Ishikawa (cell line): ENCODE data around the gene PLXNC1.

Experiments
- CREB1 ChIP-seq: IDR thresholded peaks from 2 replicates; pipeline ENCODE4 v1.6.1; 2012; ENCODE audit warnings: low read depth
- EP300 ChIP-seq: IDR thresholded peaks from 2 replicates; pipeline ENCODE4 v1.6.1; 2012; ENCODE audit warnings: borderline replicate concordance
- NFIC ChIP-seq: IDR thresholded peaks from 2 replicates; pipeline ENCODE4 v1.6.1; 2012
- TAF1 ChIP-seq: IDR thresholded peaks from 2 replicates; pipeline ENCODE4 v1.6.1; 2012; ENCODE audit warnings: low read depth, mild to moderate bottlenecking
- TCF12 ChIP-seq: IDR thresholded peaks from 2 replicates; pipeline ENCODE4 v1.6.1; 2012; ENCODE audit warnings: low read depth

DNA sequence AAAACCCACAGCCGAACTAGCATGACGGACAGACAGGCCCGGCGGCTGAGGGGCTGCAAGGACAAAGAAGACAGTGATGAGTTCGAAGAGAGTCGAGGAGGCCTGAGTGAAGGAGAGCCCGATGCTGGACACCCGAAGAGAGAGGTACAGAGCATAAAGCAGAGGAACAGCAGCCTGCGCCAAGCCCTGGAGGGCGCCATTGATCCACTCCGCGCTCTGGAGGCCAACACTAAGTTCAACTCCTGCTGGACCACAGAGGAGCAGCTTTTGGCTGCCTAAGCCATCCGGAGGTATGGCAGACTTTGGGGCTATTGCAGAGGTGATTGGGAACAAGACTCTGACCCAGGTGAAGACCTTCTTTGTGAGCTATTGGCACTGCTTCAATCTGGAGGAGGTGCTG lies 7.8 kb upstream of the PLXNC1 start:
- TF ChIP-seq CREB1 (no peak), TCF12 (no peak), EP300 (no peak), NFIC (no peak), TAF1 (no peak)
